Measurements from ENCODE around the gene ADD1. TPM values are rescaled to one million over a fixed set of nuclear protein-coding genes. Genes with fewer than 3 reads are reported as not detected.

ADD1 gene
- polyA plus RNA-seq, 1 experiment: 149 TPM

DNA sequence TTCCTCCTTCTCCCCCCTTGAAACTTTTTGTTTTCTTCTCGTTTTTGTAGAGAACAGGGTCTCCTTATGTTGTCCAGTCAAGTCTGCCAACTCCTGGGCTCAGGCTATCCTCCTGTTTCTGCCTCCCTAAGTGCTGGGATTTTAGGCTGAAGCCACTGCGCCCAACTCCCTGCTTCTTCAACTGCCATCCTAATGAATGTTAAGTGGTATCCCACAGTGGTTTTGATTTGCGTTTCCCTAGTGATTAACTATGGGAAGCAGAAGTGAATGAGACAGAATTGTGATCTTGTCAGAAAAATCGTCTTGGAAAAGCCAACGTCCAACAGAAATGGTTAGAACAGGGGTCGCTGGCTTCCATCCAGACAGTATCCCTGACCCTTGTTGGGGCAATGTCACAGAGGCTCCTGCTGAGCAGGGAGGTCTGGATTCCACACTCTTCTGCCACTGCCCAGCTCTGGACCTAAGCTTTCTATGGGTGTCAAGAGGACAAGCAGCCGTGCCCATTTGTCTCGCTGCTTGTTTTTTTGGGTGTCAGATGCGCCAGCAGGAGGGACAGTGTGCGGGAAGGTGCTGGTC, 869 bp upstream of the ADD1 start:
- DNase-seq (ENCODE audit: low read depth, low spot score): no peak
- Histone ChIP-seq H3K4me3 (ENCODE audit: low read depth, low read length) (peak overlapping the region; percentile 75), H3K27ac (ENCODE audit: low read depth, low read length) (peak overlapping the region; percentile 31), H3K27me3 (ENCODE audit: control insufficient read depth, insufficient read depth, low read length) (no peaks in the 10 kb centered on the region), H3K9me3 (ENCODE audit: control insufficient read depth, insufficient read depth, low read length) (no peaks in the 10 kb centered on the region; the same call in 1 of the 2 replicates)
- POLR2A ChIA-PET: interaction anchor here (0.6 to 1.1 kb wide), 2 partner anchors 79 to 88 kb away, joined by 3 read pairs; no protein-coding TSS in a partner anchor
- CTCF ChIA-PET: no interaction called here
- TF ChIP-seq, protein P1, sequence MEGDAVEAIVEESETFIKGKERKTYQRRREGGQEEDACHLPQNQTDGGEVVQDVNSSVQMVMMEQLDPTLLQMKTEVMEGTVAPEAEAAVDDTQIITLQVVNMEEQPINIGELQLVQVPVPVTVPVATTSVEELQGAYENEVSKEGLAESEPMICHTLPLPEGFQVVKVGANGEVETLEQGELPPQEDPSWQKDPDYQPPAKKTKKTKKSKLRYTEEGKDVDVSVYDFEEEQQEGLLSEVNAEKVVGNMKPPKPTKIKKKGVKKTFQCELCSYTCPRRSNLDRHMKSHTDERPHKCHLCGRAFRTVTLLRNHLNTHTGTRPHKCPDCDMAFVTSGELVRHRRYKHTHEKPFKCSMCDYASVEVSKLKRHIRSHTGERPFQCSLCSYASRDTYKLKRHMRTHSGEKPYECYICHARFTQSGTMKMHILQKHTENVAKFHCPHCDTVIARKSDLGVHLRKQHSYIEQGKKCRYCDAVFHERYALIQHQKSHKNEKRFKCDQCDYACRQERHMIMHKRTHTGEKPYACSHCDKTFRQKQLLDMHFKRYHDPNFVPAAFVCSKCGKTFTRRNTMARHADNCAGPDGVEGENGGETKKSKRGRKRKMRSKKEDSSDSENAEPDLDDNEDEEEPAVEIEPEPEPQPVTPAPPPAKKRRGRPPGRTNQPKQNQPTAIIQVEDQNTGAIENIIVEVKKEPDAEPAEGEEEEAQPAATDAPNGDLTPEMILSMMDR (IDR thresholded peaks at IDR 0.05; ENCODE audit: low read depth, low read length): no peak

DNA sequence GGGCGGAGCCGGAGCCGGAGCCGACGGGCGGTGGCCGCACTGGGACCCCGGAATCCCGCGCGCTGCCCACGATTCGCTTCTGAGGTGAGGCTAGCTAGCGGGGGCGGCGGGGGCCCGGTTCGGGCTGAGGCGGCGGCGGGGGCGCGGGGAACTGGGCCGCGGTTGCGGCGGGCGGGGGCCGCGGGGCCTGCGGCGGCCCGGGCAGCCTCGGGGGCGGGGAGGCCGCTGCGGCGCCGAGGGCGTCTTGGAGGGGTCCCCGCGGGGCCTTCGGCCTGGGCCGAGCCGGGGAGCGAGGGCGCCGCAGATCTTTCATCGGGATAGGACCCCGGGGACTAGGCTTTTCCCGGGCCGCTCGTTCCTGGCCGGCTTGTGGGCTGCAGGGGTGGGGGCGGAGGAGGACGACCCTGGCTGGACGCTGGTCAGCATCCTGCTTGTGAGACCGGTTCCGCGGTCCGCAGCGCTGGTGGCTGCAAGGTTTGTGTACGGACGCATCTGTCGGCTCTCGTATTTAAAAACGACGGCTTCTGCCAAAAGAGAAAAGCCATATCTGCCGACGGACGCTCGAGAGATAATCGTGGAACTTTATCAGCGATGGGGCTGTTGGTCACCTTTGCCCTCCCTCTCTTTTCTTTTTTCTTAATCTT, 419 bp downstream of the ADD1 start:
- peak overlapping the region; percentile 83 for H3K4me3 ChIP-seq (ENCODE audit: low read depth, low read length)
- ChIA-PET CTCF (no interaction called here), POLR2A (no interaction called here)
- H3K27me3 ChIP-seq (ENCODE audit: control insufficient read depth, insufficient read depth, low read length): no peaks in the 10 kb centered on the region
- no peak for DNase-seq (ENCODE audit: low read depth, low spot score)
- no peak overlapping the region for H3K27ac ChIP-seq (ENCODE audit: low read depth, low read length)
- H3K9me3 ChIP-seq (ENCODE audit: control insufficient read depth, insufficient read depth, low read length): no peaks in the 10 kb centered on the region; the same call in 1 of the 2 replicates
- TF ChIP-seq, protein P1 (IDR thresholded peaks at IDR 0.05; ENCODE audit: low read depth, low read length): no peak

DNA sequence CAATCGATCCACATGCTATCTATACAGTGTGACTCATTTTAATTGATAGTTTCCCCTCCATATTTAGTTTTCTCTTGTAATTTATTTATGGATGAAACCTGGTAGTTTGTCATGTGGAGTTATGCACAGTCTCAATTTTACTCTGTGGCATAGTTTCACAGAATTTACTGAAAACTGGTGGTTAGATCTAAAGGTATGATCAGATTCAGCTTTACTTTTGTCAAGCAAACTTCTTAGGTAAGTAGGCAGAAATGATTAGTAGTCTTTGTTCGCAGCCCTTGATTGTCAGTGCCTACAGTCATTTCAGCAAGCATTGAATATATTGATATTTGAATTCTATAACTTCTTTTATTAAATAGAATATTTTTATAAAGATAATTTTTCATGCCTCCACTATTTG, 2.5 kb downstream of the ADD1 start:
- POLR2A ChIA-PET: no interaction called here

DNA sequence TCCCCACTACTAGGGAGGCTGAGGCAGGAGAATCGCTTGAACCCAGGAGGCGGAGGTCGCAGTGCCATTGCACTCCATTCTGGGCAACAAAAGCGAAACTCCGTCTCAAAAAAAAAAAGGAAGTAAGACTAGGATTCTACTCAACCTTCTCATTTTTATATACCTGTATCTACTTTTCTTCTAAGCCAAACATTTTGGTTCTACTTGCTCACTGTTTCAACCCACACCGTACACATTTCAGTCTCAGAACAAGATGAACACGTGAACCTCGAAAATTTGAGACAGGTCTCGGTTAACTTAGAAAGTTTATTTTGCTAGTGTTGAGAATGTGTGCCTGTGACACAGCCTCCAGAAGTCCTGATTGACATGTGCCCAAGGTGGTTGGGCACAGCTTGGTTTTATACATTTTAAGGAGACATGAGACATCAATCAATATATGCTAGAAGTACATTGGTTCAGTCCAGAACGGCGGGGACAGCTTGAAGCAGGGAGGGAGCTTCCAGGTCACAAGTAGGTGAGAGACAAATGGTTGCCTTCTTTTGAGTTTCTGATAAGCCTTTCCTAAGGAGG, 3.7 kb downstream of the ADD1 start:
- DNase-seq (ENCODE audit: low read depth, low spot score): no peak
- ChIA-PET POLR2A (no interaction called here), CTCF (no interaction called here)
- Histone ChIP-seq H3K27me3 (ENCODE audit: control insufficient read depth, insufficient read depth, low read length) (no peaks in the 10 kb centered on the region), H3K9me3 (ENCODE audit: control insufficient read depth, insufficient read depth, low read length) (no peaks in the 10 kb centered on the region; the same call in 1 of the 2 replicates), H3K27ac (ENCODE audit: low read depth, low read length) (no peak overlapping the region), H3K4me3 (ENCODE audit: low read depth, low read length) (no peak overlapping the region)
- TF ChIP-seq, protein P1 (IDR thresholded peaks at IDR 0.05; ENCODE audit: low read depth, low read length): no peak

More for the DNA sequence above, 2.5 kb downstream of the ADD1 start:
- Histone ChIP-seq H3K4me3 (ENCODE audit: low read depth, low read length) (no peak overlapping the region), H3K9me3 (ENCODE audit: control insufficient read depth, insufficient read depth, low read length) (no peaks in the 10 kb centered on the region; the same call in 1 of the 2 replicates), H3K27ac (ENCODE audit: low read depth, low read length) (no peak overlapping the region), H3K27me3 (ENCODE audit: control insufficient read depth, insufficient read depth, low read length) (no peaks in the 10 kb centered on the region)
- CTCF ChIA-PET: no interaction called here
- DNase-seq (ENCODE audit: low read depth, low spot score): no peak
- TF ChIP-seq, protein P1 (IDR thresholded peaks at IDR 0.05; ENCODE audit: low read depth, low read length): no peak

DNA sequence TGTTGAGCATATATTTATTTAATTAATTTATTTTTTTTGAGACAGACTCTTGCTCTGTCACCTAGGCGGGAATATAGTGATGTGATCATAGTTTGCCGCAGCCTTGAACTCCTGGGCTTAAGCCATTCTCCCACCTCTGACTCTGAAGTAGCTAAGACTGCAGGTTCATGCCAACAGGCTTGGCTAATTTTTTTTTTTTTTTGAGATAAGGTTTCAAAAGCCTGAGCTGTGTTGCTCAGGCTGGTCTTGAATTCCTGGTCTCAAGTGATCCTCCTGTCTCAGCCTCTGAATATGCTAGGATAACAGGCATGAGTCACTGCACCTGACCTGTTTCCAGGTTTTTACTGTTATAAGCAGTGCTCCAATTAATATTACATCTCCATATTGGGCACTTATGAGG, 4.8 kb downstream of the ADD1 start:
- CTCF ChIA-PET: interaction anchor here (0.8 kb wide), 1 partner anchor 85 kb away, joined by 3 read pairs; no protein-coding TSS in a partner anchor
- H3K27ac ChIP-seq (ENCODE audit: low read depth, low read length): no peak overlapping the region
- POLR2A ChIA-PET: no interaction called here
- H3K27me3 ChIP-seq (ENCODE audit: control insufficient read depth, insufficient read depth, low read length): no peaks in the 10 kb centered on the region
- no peaks in the 10 kb centered on the region; the same call in 1 of the 2 replicates for H3K9me3 ChIP-seq (ENCODE audit: control insufficient read depth, insufficient read depth, low read length)
- no peak for DNase-seq (ENCODE audit: low read depth, low spot score)
- no peak overlapping the region for H3K4me3 ChIP-seq (ENCODE audit: low read depth, low read length)
- TF ChIP-seq, protein P1 (IDR thresholded peaks at IDR 0.05; ENCODE audit: low read depth, low read length): no peak
